HCT116 (cell line): ENCODE data around the gene SEC16A. TPM values are rescaled to one million over a fixed set of nuclear protein-coding genes. Genes with fewer than 3 reads are reported as not detected.

Experiments
- ATAC-seq: fragments of 200-7000 bp; cut with Tn5 transposase; 2 replicates; pipeline ENCODE4 v1.9.1; 2020; ENCODE audit warnings: mild to moderate bottlenecking, moderate library complexity
- BruUV-seq: library from RNA; stranded (reverse); fragments of 400-500 nt; replicated peaks from 2 replicates; lab custom pipeline; 2021; lab: Mats Ljungman, UMichigan
- CTCF ChIA-PET: fragments of 300-600 bp; sonication (Branson Sonifier 250); formaldehyde crosslinking; loops from one replicate; lab custom pipeline; 2021; ENCODE audit warnings: antibody characterized with exemption; lab: Charles Lee
- POLR2A ChIA-PET: fragments of 300-600, 350-600 bp; sonication (Branson Sonifier 250); formaldehyde crosslinking; loops from one replicate; lab custom pipeline; 2021; ENCODE audit warnings: antibody characterized with exemption; lab: Charles Lee
- RAD21 ChIA-PET, 2 experiments: fragments of 300-600 bp; sonication (Branson Sonifier 250); formaldehyde crosslinking; loops; one replicate each; lab custom pipeline; 2023; ENCODE audit warnings: low total read pairs in 2 of 2; ENCODE audit not compliant: uncharacterized antibody in 2 of 2, unreplicated experiment in 2 of 2, low non-redundant PET in 1 of 2; lab: Charles Lee
- DNase-seq: peaks from one replicate; pipeline ENCODE4 v3.0.0-alpha.2; 2010; ENCODE audit warnings: low read depth, low spot score
- H2AFZ ChIP-seq: fragments of 200-600 bp; shearing (Covaris generic), sonication (generic); 2 replicates; pipeline ENCODE4 v1.6.1; 2017; ENCODE audit warnings: low read depth, mixed run types, mixed read lengths, antibody characterized with exemption, low read length; ENCODE audit not compliant: poor library complexity, severe bottlenecking
- H3K27ac ChIP-seq: 2 replicates; pipeline ENCODE4 v1.5.1; 2012; ENCODE audit warnings: low read depth, low read length
- H3K27me3 ChIP-seq: fragments of 200-600 bp; sonication (generic); 2 replicates; pipeline ENCODE4 v1.6.1; 2016; ENCODE audit warnings: mixed run types, low read length, mixed read lengths; ENCODE audit not compliant: insufficient read depth
- H3K36me3 ChIP-seq, 2 experiments: fragments of 200-500 bp in 1 of 2; fragments of 200-600 bp in 1 of 2; sonication (Bioruptor generic) in 1 of 2; sonication (generic) in 1 of 2; 2 replicates each; pipeline versions ENCODE4 v1.5.1 to v1.6.1; 2014 to 2016; ENCODE audit warnings: low read length in 2 of 2, inconsistent platforms in 1 of 2, mixed read lengths in 1 of 2, mixed run types in 1 of 2; ENCODE audit not compliant: insufficient read depth in 2 of 2, control insufficient read depth in 1 of 2
- H3K4me1 ChIP-seq, 2 experiments: fragments of 200-600 bp in 1 of 2; sonication (generic) in 1 of 2; 2 replicates each; pipeline versions ENCODE4 v1.5.1 to v1.6.1; 2012 to 2017; ENCODE audit warnings: low read length in 2 of 2, inconsistent platforms in 1 of 2, mild to moderate bottlenecking in 1 of 2, mixed read lengths in 1 of 2, mixed run types in 1 of 2, moderate library complexity in 1 of 2; ENCODE audit not compliant: insufficient read depth in 2 of 2, control insufficient read depth in 1 of 2
- H3K4me2 ChIP-seq: fragments of 200-600 bp; sonication (generic); 2 replicates; pipeline ENCODE4 v1.6.1; 2017; ENCODE audit warnings: mixed run types, low read length, mixed read lengths
- H3K4me3 ChIP-seq, 2 experiments: fragments of 200-600 bp in 1 of 2; sonication (generic) in 1 of 2; replicated peaks in 1 of 2; 2 replicates each; pipeline ENCODE4 v1.5.1; 2011 to 2016; ENCODE audit warnings: low read length in 2 of 2, control low read depth in 1 of 2, low read depth in 1 of 2, mild to moderate bottlenecking in 1 of 2, mixed read lengths in 1 of 2, mixed run types in 1 of 2
- H3K79me2 ChIP-seq: fragments of 200-600 bp; sonication (generic); 2 replicates; pipeline ENCODE4 v1.6.1; 2017; ENCODE audit warnings: mild to moderate bottlenecking, mixed run types, low read length, moderate library complexity, mixed read lengths; ENCODE audit not compliant: insufficient read depth
- H3K9ac ChIP-seq: fragments of 200-600 bp; sonication (generic); 2 replicates; pipeline ENCODE4 v1.6.1; 2016; ENCODE audit warnings: low read length, mixed read lengths
- H3K9me2 ChIP-seq: fragments of 200-600 bp; sonication (generic), shearing (Covaris generic); 2 replicates; pipeline ENCODE4 v1.6.1; 2017; ENCODE audit warnings: mixed run types, mild to moderate bottlenecking, moderate library complexity; ENCODE audit not compliant: insufficient read depth
- H3K9me3 ChIP-seq, 2 experiments: fragments of 200-500 bp in 1 of 2; fragments of 200-600 bp in 1 of 2; sonication (Bioruptor generic) in 1 of 2; sonication (generic) in 1 of 2; 2 replicates each; pipeline ENCODE4 v1.6.1; 2014 to 2017; ENCODE audit warnings: low read length in 2 of 2, mixed read lengths in 2 of 2, inconsistent platforms in 1 of 2, low read depth in 1 of 2, mild to moderate bottlenecking in 1 of 2, mixed run types in 1 of 2, moderate library complexity in 1 of 2; ENCODE audit not compliant: control insufficient read depth in 1 of 2, insufficient read depth in 1 of 2
- H4K20me1 ChIP-seq: fragments of 200-600 bp; sonication (generic), shearing (Covaris generic); 2 replicates; pipeline ENCODE4 v1.6.1; 2017; ENCODE audit warnings: mixed run types, mild to moderate bottlenecking, moderate library complexity; ENCODE audit not compliant: insufficient read depth
- ATF3 ChIP-seq: IDR thresholded peaks from 2 replicates; pipeline ENCODE4 v1.6.1; 2012
- CBX3 ChIP-seq: IDR thresholded peaks from 2 replicates; pipeline ENCODE4 v1.6.1; 2012; ENCODE audit warnings: low read depth
- CEBPB ChIP-seq: IDR thresholded peaks from 2 replicates; pipeline ENCODE4 v1.6.1; 2012; ENCODE audit warnings: low read depth
- EGR1 ChIP-seq: IDR thresholded peaks from 2 replicates; pipeline ENCODE4 v1.6.1; 2012; ENCODE audit warnings: low read depth
- ELF1 ChIP-seq: IDR thresholded peaks from 2 replicates; pipeline ENCODE4 v1.6.1; 2012; ENCODE audit warnings: low read depth, borderline replicate concordance
- EZH2 ChIP-seq: fragments of 200-600 bp; sonication (generic); IDR thresholded peaks from 2 replicates; pipeline ENCODE4 v1.6.1; 2017; ENCODE audit warnings: antibody characterized with exemption, mixed run types
- EZH2phosphoT487 ChIP-seq: fragments of 200-600 bp; IDR thresholded peaks from 2 replicates; pipeline ENCODE4 v1.6.1; 2018; ENCODE audit warnings: antibody characterized with exemption, borderline replicate concordance
- FOSL1 ChIP-seq: IDR thresholded peaks from 2 replicates; pipeline ENCODE4 v1.6.1; 2012; ENCODE audit warnings: low read depth
- POLR2A ChIP-seq: IDR thresholded peaks from 2 replicates; pipeline ENCODE4 v1.7.0; 2011; ENCODE audit warnings: borderline replicate concordance; ENCODE audit not compliant: insufficient read depth, insufficient read length; ENCODE audit errors: extremely low read depth
- RAD21 ChIP-seq: IDR thresholded peaks from 2 replicates; pipeline ENCODE4 v1.6.1; 2012; ENCODE audit warnings: low read depth, mild to moderate bottlenecking
- REST ChIP-seq: IDR thresholded peaks from 2 replicates; pipeline ENCODE4 v1.6.1; 2012; ENCODE audit warnings: low read depth
- SIN3A ChIP-seq: IDR thresholded peaks from 2 replicates; pipeline ENCODE4 v1.6.1; 2012; ENCODE audit warnings: low read depth
- SP1 ChIP-seq: IDR thresholded peaks from 2 replicates; pipeline ENCODE4 v1.6.1; 2012; ENCODE audit warnings: low read depth
- SRF ChIP-seq: IDR thresholded peaks from 2 replicates; pipeline ENCODE4 v1.6.1; 2012; ENCODE audit warnings: low read depth
- TCF7L2 ChIP-seq: IDR thresholded peaks from 2 replicates; pipeline ENCODE4 v1.7.0; 2011; ENCODE audit warnings: borderline replicate concordance, inconsistent platforms; ENCODE audit not compliant: insufficient read depth, insufficient read length; ENCODE audit errors: extremely low read depth
- YY1 ChIP-seq: IDR thresholded peaks from 2 replicates; pipeline ENCODE4 v1.6.1; 2011; ENCODE audit warnings: low read length, low read depth, moderate library complexity, mild to moderate bottlenecking; ENCODE audit not compliant: insufficient replicate concordance; ENCODE audit errors: extremely low read depth
- ZFX ChIP-seq: fragments of 450-650 bp; IDR thresholded peaks from 2 replicates; pipeline ENCODE4 v1.6.1; 2017
- intact Hi-C: fragments of 100-400 bp; cut with micrococcal nuclease; formaldehyde crosslinking; loops from 2 replicates; pipeline ENCODE4 v1.10.0; 2022
- total RNA-seq: library from RNA; stranded (reverse); gene quantifications from one replicate; pipeline ENCODE4 v1.2.1, GENCODE V29; 2021; ENCODE audit not compliant: unreplicated experiment

Gene SEC16A
- total RNA-seq, 1 experiment from 2014 or later = 49.8 TPM

- ATAC-seq (no peak), DNase-seq (no peak)
- H3K79me2 ChIP-seq = peaks cover 60% of the 10 kb centered on the region
- H4K20me1 ChIP-seq = peaks cover 4% of the 10 kb centered on the region; the same call in 1 of the 2 replicates
- peak overlapping the region; percentile 77 to 97 for H3K4me3 ChIP-seq
- CTCF ChIA-PET = no interaction called here
- H3K27ac ChIP-seq = peak overlapping the region; percentile 95; the same call in 1 of the 2 replicates
- H3K27me3 ChIP-seq = no peaks in the 10 kb centered on the region
- POLR2A ChIA-PET = no interaction called here
- no TSS peak for BruUV-seq
- RAD21 ChIA-PET = no interaction called here
- H3K4me2 ChIP-seq = peak overlapping the region; percentile 90
- peak overlapping the region; percentile 98 for H3K9ac ChIP-seq
- no peaks in the 10 kb centered on the region for H3K9me3 ChIP-seq
- peaks cover 20 to 23% of the 10 kb centered on the region in 2 experiments; a peak in 3 of 4 replicates for H3K36me3 ChIP-seq
- no peak overlapping the region for H2AFZ ChIP-seq
- intact Hi-C loops = no loop called here
- no peaks in the 10 kb centered on the region for H3K9me2 ChIP-seq
- peaks cover 10 to 29% of the 10 kb centered on the region in 2 experiments for H3K4me1 ChIP-seq
- TF ChIP-seq EGR1 = no peak
- TF ChIP-seq EZH2 = no peak
- no peak for TF ChIP-seq REST
- no peak for TF ChIP-seq YY1
- TF ChIP-seq ZFX = no peak
- TF ChIP-seq POLR2A = no peak
- TF ChIP-seq SIN3A = no peak
- no peak for TF ChIP-seq TCF7L2
- no peak for TF ChIP-seq CBX3
- TF ChIP-seq EZH2phosphoT487 = no peak
- no peak for TF ChIP-seq ELF1
- TF ChIP-seq RAD21 = no peak
- no peak for TF ChIP-seq ATF3
- no peak for TF ChIP-seq CEBPB
- no peak for TF ChIP-seq FOSL1
- TF ChIP-seq SP1 = no peak
- TF ChIP-seq SRF = no peak
These were observed 1.3 kb downstream of the SEC16A start for GRCh38 chr9:136481558-136481957.
